Effector CD4-positive, alpha-beta T cell (primary cell): Measurements from ENCODE around the gene NFU1.

Experiments used
- DNase-seq: peaks from one replicate; pipeline ENCODE4 v3.0.0-alpha.2; 2020
- total RNA-seq: gene quantifications from one replicate; lab custom pipeline; 2026; lab: John Stamatoyannopoulos, UW

The NFU1 gene
- 10.1 reads per million, percentile 32 among the genes with 10 or more reads in this experiment for total RNA-seq

DNA sequence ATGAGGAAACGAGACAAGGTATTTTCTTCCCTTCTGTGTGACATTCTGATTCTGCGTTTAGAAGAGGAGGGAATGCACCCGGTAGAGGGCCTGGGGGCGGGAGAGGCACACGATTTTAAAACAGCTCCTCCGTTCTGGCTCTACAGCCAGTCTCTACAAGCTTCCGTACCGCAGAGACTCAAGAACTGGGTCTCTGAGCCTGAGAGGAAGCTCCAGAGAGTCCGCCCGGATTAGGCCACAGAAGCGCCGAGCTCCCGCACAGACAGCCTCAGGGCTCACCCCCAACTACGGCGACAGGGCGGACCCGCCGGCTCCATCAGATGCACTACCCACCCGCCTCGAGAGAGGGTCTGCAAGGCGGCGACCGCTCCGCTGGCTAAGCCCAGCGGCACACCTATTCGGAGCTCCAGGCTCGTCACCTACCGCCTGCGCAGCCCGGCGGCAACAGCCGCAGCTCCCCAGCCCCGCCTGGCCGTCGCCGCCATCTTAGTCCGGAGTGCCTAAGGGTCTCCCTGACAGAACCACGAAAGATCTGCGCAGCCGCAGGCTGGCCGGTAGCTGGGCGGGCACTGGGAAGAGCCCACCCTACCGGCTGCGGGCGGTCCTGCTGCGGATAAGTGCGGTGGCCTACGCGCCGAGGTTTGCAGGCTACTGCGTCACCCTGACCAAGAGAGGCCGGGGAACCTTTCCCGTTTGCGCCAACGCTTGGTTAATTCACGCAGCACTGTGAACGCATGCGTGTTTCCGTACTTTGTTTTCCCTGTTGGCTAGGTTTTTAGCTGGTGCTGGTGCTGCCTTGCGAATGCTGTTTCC, at the start of gene NFU1:
Gene NFU1, minus strand, starts transcription at position 498 of the 813 bp plus-strand sequence. Its CDS starts 13 bp downstream, at position 485.
- peak; percentile 74 for DNase-seq

GRCh38 chr2:69483696-69484095, 46.5 kb upstream of the NFU1 start:
- no peak for DNase-seq

GRCh38 chr2:69483024-69483423, 45.8 kb upstream of the NFU1 start:
- no peak for DNase-seq

- DNase-seq = no peak
Observed at GRCh38 chr2:69482471-69482870, 45.2 kb upstream of the NFU1 start.

DNA sequence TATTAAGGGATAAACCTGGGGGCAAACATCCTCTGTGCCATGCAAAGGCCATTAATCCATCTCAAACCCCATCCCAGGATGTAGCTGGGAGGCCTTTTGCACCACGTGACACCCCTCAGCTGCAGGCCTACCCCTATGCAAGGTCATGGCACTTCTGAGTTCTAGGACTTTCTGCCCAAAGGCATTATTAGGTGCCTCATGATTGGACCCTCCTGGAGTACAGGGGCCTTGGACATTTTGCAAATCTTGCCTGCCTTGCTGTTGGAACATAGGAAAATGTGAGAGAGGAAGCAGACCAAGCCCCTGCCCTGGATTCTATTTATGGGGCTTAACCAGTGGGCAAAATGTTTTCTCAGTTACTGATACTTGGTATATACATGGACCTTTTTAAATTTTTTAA, 44.2 kb upstream of the NFU1 start:
- DNase-seq = no peak

- no peak for DNase-seq
Observed at GRCh38 chr2:69477627-69478026, 40.4 kb upstream of the NFU1 start.

DNA sequence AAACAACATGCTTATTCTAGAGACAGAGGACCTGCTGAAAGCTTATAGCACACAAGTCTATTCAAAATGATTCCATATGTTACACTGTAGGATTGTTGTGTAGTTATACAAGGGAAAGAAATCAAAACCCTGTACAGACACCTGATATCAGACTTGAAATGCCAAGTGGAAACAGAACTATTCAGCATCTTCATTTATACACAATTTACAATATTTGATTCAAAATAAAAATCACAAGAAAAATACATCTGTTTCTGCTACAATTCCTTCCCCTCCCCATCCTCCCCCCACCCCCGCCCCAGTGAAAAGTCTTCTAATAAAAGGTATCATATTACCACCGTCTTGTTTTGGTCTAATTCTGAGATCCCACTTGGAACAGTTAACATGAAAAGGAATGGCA, 37.5 kb upstream of the NFU1 start:
- DNase-seq = no peak

DNA sequence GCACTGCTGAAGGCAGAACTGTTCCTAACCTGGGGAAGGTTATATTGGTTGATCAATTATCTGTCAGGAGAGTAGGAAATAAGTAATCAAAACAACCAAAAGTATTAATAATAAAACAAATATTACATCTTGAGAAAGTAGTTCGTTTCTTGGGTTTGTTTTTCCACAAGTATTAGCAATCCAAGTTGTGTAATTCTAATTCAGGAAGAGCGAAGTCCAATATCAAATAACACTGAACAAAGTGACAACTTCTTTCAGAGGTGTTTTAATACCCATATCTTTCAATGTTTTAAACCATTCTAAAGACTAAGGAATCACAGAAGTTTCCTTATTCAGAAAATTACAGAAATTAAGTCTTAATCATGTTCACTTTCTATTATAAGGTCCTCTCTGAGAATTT, 34.6 kb upstream of the NFU1 start:
- no peak for DNase-seq

GRCh38 chr2:69470911-69471310, 33.7 kb upstream of the NFU1 start:
- no peak for DNase-seq

DNA sequence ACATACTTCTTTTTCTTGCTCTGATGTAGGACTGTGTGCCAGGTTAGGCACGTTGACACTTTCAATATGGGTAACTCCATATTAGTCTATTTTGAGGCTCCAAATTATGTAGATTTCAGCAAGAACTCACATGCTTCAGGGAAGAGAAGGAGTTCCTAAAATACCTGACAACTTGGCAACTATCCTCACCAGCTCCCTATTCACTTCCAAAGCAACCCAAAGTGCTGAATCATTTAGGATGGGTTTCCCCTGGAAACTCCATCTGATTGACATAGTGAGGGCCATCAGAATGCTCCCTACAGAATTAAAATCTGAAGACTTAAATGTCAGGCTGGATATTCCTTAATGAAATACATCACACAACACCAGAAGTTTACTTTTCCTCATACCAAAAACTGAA, 32.5 kb upstream of the NFU1 start:
- no peak for DNase-seq

DNA sequence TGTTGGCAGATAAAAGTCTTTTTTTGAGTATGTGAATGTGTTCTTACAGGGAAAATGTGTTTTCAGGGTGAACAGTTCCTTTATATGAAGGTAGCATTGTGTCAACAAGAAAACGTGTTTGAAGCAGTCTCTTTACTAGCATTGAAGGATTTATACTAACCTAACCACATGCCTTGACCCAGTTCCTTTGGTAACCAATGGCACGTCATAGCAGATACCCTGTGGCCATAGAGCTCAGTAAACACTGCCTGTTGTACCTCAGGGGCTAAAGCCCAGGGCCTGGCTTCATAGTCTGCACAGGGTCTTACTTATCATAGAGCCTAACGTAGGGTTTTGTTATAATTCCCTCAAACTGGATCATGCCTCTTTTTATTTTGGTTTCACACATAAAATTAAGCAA, 32.1 kb upstream of the NFU1 start:
- no peak for DNase-seq

- DNase-seq = no peak
Observed at GRCh38 chr2:69466728-69467127, 29.5 kb upstream of the NFU1 start.

DNA sequence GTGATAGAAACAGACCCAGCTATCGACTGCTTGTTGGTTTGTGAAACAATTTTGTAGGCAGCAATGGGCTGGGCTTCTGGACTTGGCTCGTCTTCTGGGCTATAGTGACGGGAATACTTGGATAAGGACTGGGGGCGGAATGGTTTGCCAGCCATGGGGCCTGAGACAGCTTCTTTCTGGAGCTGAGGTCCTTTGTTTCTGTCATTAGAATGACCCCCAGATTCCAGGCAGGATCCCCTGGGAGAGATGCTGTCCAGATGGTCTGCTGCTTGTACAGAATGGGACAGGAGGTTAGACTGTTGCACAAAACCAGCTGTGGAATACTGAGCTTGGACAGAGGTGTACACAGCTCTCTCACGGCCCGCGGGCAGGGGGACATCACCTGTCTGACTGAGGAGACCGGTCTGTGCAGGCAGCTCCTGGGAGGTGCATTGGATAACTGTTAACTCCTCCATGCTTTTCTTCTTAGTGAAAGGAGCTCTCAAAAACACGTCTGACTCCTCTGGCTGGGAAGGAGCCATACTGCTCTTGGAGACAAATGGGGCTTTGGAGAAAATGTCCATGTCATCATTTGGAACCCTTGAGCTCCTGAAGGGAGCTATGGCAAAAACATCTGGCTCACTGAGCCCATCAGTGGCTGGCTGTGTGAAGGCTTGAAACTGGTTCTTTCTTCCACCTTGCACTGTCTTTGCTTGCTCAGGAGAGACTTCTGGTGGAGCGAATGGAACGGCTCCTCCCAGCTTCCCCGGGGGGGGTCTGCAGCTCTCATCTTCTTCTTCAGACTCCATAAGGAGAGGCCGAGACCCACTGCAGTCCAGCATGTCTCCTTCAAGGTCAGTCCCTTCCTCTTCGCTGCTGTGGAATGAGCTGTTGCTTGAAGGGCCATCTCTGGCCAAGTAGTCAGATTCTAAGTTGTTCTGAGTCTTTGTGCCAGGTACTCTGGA, 28.6 kb upstream of the NFU1 start:
- no peak for DNase-seq

DNA sequence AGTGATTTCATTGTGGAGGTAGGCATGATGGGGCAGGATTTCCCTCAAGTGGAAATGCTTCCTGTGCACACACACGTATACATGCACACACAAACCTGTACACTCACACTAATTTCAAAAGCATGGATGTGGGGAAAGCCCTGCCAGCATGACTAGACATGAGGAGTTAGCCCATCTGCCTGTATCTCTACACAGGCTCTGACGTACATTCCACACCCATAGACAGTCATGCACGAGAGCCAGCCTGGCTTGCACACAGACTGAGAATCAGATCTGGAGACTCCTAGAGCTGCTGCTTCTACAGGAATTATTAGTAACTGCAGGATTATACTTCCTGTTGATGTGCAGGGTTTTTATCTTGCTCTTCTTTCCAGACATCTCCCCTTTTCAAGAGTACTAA, 27.3 kb upstream of the NFU1 start:
- no peak for DNase-seq

GRCh38 chr2:69462780-69463179, 25.5 kb upstream of the NFU1 start:
- no peak for DNase-seq

DNA sequence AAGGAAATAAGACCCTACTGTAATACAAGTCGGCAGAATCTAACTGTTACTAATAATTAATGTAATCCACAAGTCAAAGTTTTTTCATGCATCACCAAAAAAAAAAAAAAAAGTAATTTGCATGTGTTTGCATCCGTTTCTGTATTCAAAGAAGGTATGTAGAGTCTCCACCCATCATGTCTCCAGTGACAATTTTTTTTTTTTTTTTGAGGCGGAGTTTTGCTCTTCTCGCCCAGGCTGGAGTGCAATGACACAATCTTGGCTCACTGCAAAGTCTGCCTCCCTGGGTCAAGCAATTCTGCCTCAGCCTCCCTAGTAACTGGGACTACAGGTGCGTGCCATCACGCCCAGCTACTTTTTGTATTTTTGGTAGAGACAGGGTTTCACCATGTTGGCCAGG, 24.2 kb upstream of the NFU1 start:
- DNase-seq = no peak

- DNase-seq = no peak
Observed at GRCh38 chr2:69459936-69460335, 22.7 kb upstream of the NFU1 start.

DNA sequence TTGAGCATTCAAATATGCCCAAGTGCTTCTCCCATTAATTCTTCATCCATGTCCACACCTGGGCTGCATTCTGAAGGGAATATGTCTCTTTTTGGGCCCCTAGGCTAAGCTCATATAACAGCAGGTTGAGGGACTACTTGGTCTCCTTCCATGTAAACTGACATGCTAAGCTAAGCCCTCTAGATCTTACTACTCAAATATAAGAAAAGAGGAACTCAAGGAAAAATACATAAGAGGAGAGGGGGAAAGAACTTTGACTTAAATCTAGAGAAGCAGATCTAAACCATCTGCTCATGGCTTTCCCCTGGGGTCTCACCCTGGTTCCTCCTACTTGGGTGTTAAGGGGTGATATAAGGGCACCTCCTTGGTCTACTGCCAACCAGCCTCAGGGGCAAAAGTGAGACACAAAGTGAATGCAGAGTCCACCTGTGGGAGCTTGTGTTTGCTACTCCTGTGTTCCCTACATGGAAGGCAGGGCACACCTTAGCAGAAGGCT, 19.8 kb upstream of the NFU1 start:
- no peak for DNase-seq

- no peak for DNase-seq
Observed at GRCh38 chr2:69456154-69456553, 18.9 kb upstream of the NFU1 start.

DNA sequence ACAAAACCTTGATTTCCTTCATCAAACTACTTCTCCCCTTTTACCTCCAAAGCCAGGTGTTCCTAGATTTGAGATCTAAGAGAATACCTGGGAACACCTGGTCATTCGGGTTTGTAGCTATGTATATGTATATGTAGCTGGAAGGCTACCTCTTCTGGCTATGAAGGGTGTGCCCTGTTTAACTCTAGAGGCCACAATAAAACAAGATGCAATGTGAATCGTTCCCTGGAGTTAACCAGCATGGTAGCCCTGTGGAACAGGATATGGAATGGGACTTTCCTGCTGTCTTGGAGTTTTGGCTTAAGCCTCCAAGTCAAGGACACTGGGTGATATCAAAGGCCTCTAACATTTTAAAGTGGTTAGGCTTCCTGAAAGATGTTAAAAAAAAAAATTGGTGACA, 17.7 kb upstream of the NFU1 start:
- no peak for DNase-seq

- DNase-seq = no peak
Observed at GRCh38 chr2:69453475-69454129, 16.4 kb upstream of the NFU1 start.

GRCh38 chr2:69452687-69453086, 15.5 kb upstream of the NFU1 start:
- no peak for DNase-seq
